Measurements from ENCODE around the gene NTNG1. TPM values are rescaled to one million over a fixed set of nuclear protein-coding genes. Genes with fewer than 3 reads are reported as not detected.

NTNG1 gene
- total RNA-seq, 4 donors from 2014 or later: 0.44 to 0.98 (median 0.51) TPM; not detected in 1

- no peak for TF ChIP-seq CTCF (IDR thresholded peaks at IDR 0.05; ENCODE audit: low read depth)
Measured at GRCh38 chr1:107401704-107402103, 260.9 kb downstream of the NTNG1 start.

- no peak for TF ChIP-seq CTCF (IDR thresholded peaks at IDR 0.05; ENCODE audit: low read depth)
Measured at GRCh38 chr1:107404756-107405155, 263.9 kb downstream of the NTNG1 start.

- TF ChIP-seq CTCF (IDR thresholded peaks at IDR 0.05; ENCODE audit: low read depth): no peak
Measured at GRCh38 chr1:107405236-107405635, 264.4 kb downstream of the NTNG1 start.

GRCh38 chr1:107407011-107407410 lies 266.2 kb downstream of the NTNG1 start:
- no peak for TF ChIP-seq CTCF (IDR thresholded peaks at IDR 0.05; ENCODE audit: low read depth)

GRCh38 chr1:107413546-107413945 lies 272.7 kb downstream of the NTNG1 start:
- TF ChIP-seq CTCF (IDR thresholded peaks at IDR 0.05; ENCODE audit: low read depth): no peak

GRCh38 chr1:107413951-107414350 lies 273.1 kb downstream of the NTNG1 start:
- no peak for TF ChIP-seq CTCF (IDR thresholded peaks at IDR 0.05; ENCODE audit: low read depth)

- TF ChIP-seq CTCF (IDR thresholded peaks at IDR 0.05; ENCODE audit: low read depth): no peak
Measured at GRCh38 chr1:107414550-107414949, 273.7 kb downstream of the NTNG1 start.

All from subcutaneous adipose tissue (tissue), 4 donors.